ENCODE measurements around the gene RASSF10.

RASSF10 gene

DNA sequence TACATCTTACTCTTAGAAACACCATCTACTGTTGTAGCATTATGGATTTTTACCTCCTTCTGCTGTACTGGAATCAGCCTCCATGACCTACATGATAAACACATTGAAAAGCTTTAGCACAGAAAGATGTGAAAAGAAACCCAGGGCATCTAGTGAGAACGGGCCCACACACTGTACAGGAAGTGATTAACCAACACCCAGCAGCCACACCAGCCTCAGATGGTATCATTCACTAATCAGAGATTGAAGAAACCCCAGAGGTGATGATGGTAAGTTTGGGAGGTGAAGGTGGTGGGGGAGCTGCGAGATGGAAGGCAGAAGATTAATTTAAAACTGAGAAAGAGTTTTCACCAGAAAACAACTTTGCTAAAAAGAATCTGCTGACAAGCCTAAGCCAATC is 46.1 kb downstream of the RASSF10 start:
- DNase-seq (ENCODE audit: low read depth): no peak

DNA sequence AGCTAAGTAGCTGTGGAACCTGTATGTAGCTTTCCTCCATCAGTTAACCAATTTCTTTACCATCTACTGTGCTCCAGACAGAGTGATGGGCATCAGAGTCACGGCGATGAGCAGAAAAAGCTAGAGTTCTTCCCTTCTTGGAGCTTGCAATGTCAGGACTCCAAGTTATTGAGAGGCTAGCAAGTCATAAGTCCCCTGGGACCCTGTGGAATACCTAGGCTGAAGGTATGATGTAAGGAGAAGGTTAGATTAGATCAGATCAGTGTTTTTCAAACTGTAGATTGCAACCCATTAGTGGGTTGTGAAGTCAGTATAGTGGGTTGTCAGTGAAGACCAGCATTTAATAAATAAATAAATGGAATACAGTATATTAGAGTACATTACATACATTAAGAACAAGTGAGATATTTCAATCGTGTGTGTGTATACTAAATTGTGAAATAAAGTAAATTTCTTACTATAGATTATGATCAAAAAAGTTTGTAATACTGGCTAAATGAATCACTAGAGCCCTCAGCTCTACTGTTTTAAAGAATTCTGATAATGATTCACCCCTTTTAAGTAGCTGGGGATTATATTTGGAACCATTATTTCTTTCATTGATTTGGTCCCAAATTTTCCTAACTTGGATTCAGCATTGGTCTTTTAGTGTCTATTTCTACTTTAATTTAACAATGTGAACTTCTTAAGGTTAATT is 52.3 kb downstream of the RASSF10 start:
- peak; percentile 28 for DNase-seq (ENCODE audit: low read depth)
